Fibroblast of pulmonary artery (primary cell): Measurements from ENCODE around the gene IGF2BP3.

Experiments used
- DNase-seq: peaks from one replicate; pipeline ENCODE4 v3.0.0-alpha.2; 2010; ENCODE audit warnings: low read depth
- H3K4me3 ChIP-seq: replicated peaks from 2 replicates; pipeline ENCODE4 v1.5.1; 2011; ENCODE audit warnings: low read depth, mild to moderate bottlenecking, control low read depth, low read length, moderate library complexity
- CTCF ChIP-seq: IDR thresholded peaks from 2 replicates; pipeline ENCODE4 v1.5.1; 2011; ENCODE audit warnings: mild to moderate bottlenecking, control low read depth, low read length, inconsistent platforms; ENCODE audit errors: missing control alignments

IGF2BP3 gene

GRCh38 chr7:23445326-23445725 lies 25.0 kb downstream of the IGF2BP3 start:
- no peak for TF ChIP-seq CTCF
- H3K4me3 ChIP-seq: no peak overlapping the region
- no peak for DNase-seq

- DNase-seq: no peak
- no peak overlapping the region for H3K4me3 ChIP-seq
- no peak for TF ChIP-seq CTCF
Observed at GRCh38 chr7:23443974-23444373, 26.3 kb downstream of the IGF2BP3 start.

GRCh38 chr7:23438171-23438570 lies 32.1 kb downstream of the IGF2BP3 start:
- DNase-seq: no peak
- H3K4me3 ChIP-seq: no peak overlapping the region
- TF ChIP-seq CTCF: no peak

- H3K4me3 ChIP-seq: no peak overlapping the region
- no peak for TF ChIP-seq CTCF
Observed at GRCh38 chr7:23434147-23434917, 36.0 kb downstream of the IGF2BP3 start.

GRCh38 chr7:23431702-23432199 lies 38.5 kb downstream of the IGF2BP3 start:
- no peak for TF ChIP-seq CTCF
- peak; percentile 38 for DNase-seq
- no peak overlapping the region for H3K4me3 ChIP-seq

More at GRCh38 chr7:23434147-23434917, 36.0 kb downstream of the IGF2BP3 start:
- no peak for DNase-seq

- DNase-seq: no peak
- no peak for TF ChIP-seq CTCF
- H3K4me3 ChIP-seq: no peak overlapping the region
Observed at GRCh38 chr7:23430893-23431259, 39.4 kb downstream of the IGF2BP3 start.

GRCh38 chr7:23426876-23427275 lies 43.4 kb downstream of the IGF2BP3 start:
- TF ChIP-seq CTCF: no peak
- H3K4me3 ChIP-seq: no peak overlapping the region
- DNase-seq: no peak
